K562 (cell line): Measurements from ENCODE around the gene LAMA4. TPM values are rescaled to one million over a fixed set of nuclear protein-coding genes. Genes with fewer than 3 reads are reported as not detected.

Source experiments
- ATAC-seq: fragments of 200-7000 bp; cut with Tn5 transposase; 3 replicates; pipeline ENCODE4 v1.9.1; 2020; ENCODE audit warnings: moderate library complexity
- BruUV-seq: library from RNA; stranded (reverse); fragments of 400-500 nt; replicated peaks from 2 replicates; lab custom pipeline; 2021; lab: Mats Ljungman, UMichigan
- CTCF ChIA-PET: fragments of 300-600 bp; formaldehyde crosslinking; extraction: SDS; loops from one replicate; lab custom pipeline; 2021; ENCODE audit warnings: low intra/inter-chr PET ratio; lab: Yijun Ruan, JAX
- POLR2A ChIA-PET: fragments of 300-600, 350-650 bp; sonication (Branson Sonifier 250); formaldehyde crosslinking; extraction: SDS; loops from one replicate; lab custom pipeline; 2021; ENCODE audit warnings: antibody characterized with exemption, inconsistent platforms; lab: Yijun Ruan, JAX
- DNase-seq, 4 experiments: peaks; one replicate each; pipeline versions ENCODE4 v3.0.0 to v3.0.0-alpha.2; 2011 to 2018; ENCODE audit warnings: low spot score in 3 of 4, mixed read lengths in 3 of 4; ENCODE audit errors: extremely low read depth in 1 of 4
- FAIRE-seq: peaks from 2 replicates; lab custom pipeline; 2011; peaks lifted over from hg19 to GRCh38; lab: Jason Lieb, UNC
- H2AFZ ChIP-seq: 2 replicates; pipeline ENCODE4 v1.6.0; 2011; ENCODE audit warnings: low read depth, low read length, control low read depth, inconsistent platforms
- H3K27ac ChIP-seq: fragments of 200-600 bp; 3 replicates; pipeline ENCODE4 v1.8.0; 2011; ENCODE audit warnings: low read depth, mild to moderate bottlenecking, control low read depth, inconsistent platforms, low read length, moderate library complexity, mixed read lengths; ENCODE audit errors: extremely low read depth
- H3K27me3 ChIP-seq, 2 experiments: fragments of 300-600 bp in 1 of 2; 2 replicates in 1 of 2; 3 replicates in 1 of 2; pipeline versions ENCODE4 v1.6.0 to v1.8.0; 2011; ENCODE audit warnings: inconsistent platforms in 2 of 2, low read length in 2 of 2, mild to moderate bottlenecking in 1 of 2, mixed read lengths in 1 of 2, moderate library complexity in 1 of 2; ENCODE audit not compliant: control insufficient read depth in 2 of 2, insufficient read depth in 2 of 2
- H3K36me3 ChIP-seq: fragments of 300-600 bp; 3 replicates; pipeline ENCODE4 v1.8.0; 2011; ENCODE audit warnings: mild to moderate bottlenecking, low read length, inconsistent platforms; ENCODE audit not compliant: control insufficient read depth, insufficient read depth
- H3K4me1 ChIP-seq, 2 experiments: fragments of 200-600 bp in 1 of 2; replicated peaks in 1 of 2; 2 replicates in 1 of 2; 3 replicates in 1 of 2; pipeline versions ENCODE4 v1.5.1 to v1.8.0; 2011; ENCODE audit warnings: inconsistent platforms in 2 of 2, low read length in 2 of 2, mild to moderate bottlenecking in 1 of 2, mixed read lengths in 1 of 2, moderate library complexity in 1 of 2; ENCODE audit not compliant: control insufficient read depth in 2 of 2, insufficient read depth in 2 of 2
- H3K4me2 ChIP-seq: 2 replicates; pipeline ENCODE4 v1.6.1; 2011; ENCODE audit warnings: low read length, control low read depth, inconsistent platforms, mixed read lengths; ENCODE audit not compliant: insufficient read depth
- H3K4me3 ChIP-seq: fragments of 200-600 bp; sonication (generic), shearing (Covaris generic); 2 replicates; pipeline ENCODE4 v1.5.1; 2016; ENCODE audit warnings: control low read depth, inconsistent platforms
- H3K79me2 ChIP-seq: fragments of 200-600 bp; 3 replicates; pipeline ENCODE4 v1.8.0; 2011; ENCODE audit warnings: low read length, inconsistent platforms; ENCODE audit not compliant: control insufficient read depth, insufficient read depth
- H3K9ac ChIP-seq, 2 experiments: 2 replicates each; pipeline versions ENCODE4 v1.6.0 to v1.6.1; 2011; ENCODE audit warnings: low read depth in 2 of 2, low read length in 2 of 2, control low read depth in 1 of 2, inconsistent platforms in 1 of 2, mild to moderate bottlenecking in 1 of 2, mixed read lengths in 1 of 2; ENCODE audit not compliant: insufficient read depth in 1 of 2
- H3K9me1 ChIP-seq: one replicate; pipeline ENCODE4 v1.6.0; 2011; ENCODE audit warnings: inconsistent platforms, mild to moderate bottlenecking, low read length, moderate library complexity; ENCODE audit not compliant: control insufficient read depth, insufficient read depth
- H3K9me3 ChIP-seq: replicated peaks from 2 replicates; pipeline ENCODE4 v1.5.1; 2011; ENCODE audit warnings: low read depth, low read length, inconsistent platforms; ENCODE audit not compliant: control insufficient read depth, insufficient read depth
- H4K20me1 ChIP-seq: replicated peaks from 2 replicates; pipeline ENCODE4 v1.6.1; 2011; ENCODE audit warnings: low read length, inconsistent platforms, mixed read lengths; ENCODE audit not compliant: control insufficient read depth, insufficient read depth
- C11orf30 ChIP-seq: fragments of 450-650 bp; IDR thresholded peaks from 2 replicates; pipeline ENCODE4 v1.6.1; 2016; ENCODE audit warnings: low read depth, mild to moderate bottlenecking
- HNRNPL ChIP-seq: fragments of 200-400 bp; formaldehyde crosslinking; IDR thresholded peaks from 2 replicates; pipeline ENCODE4 v1.6.1; 2017; ENCODE audit warnings: low read depth, mild to moderate bottlenecking, low read length
- MAFG ChIP-seq: fragments of 450-650 bp; conservative IDR thresholded peaks from 2 replicates; pipeline ENCODE4 v1.6.1; 2016; ENCODE audit warnings: missing genetic modification characterization, missing compliant biosample characterization
- MAFK ChIP-seq: IDR thresholded peaks from 2 replicates; pipeline ENCODE4 v1.6.1; 2011; ENCODE audit warnings: low read length, improper control_type of control experiment
- NKRF ChIP-seq: fragments of 450-650 bp; IDR thresholded peaks from 2 replicates; pipeline ENCODE4 v1.6.1; 2016; ENCODE audit warnings: borderline replicate concordance
- PRPF4 ChIP-seq: fragments of 200-400 bp; formaldehyde crosslinking; IDR thresholded peaks from one replicate; pipeline ENCODE4 v1.6.1; 2017; ENCODE audit warnings: low read length, low read depth, mild to moderate bottlenecking; ENCODE audit not compliant: insufficient read depth, poor library complexity, severe bottlenecking
- ZNF316 ChIP-seq: fragments of 450-650 bp; IDR thresholded peaks from 2 replicates; pipeline ENCODE4 v1.6.1; 2016
- WGBS: fragments of 100-300 bp; shearing (Covaris generic); methylation state at CpG from one replicate; pipeline ENCODE4 v1.1.6; 2016; ENCODE audit warnings: low coverage, mixed read lengths; ENCODE audit not compliant: insufficient coverage; ENCODE audit errors: missing lambda C conversion rate; 5-methylcytosine and 5-hydroxymethylcytosine counted together
- in situ Hi-C: fragments of 300-500 bp; cut with MboI; formaldehyde crosslinking; loops from 4 replicates; pipeline ENCODE4 v1.15.0; 2018; ENCODE audit warnings: inconsistent platforms, mixed read lengths
- intact Hi-C: fragments of 100-400 bp; cut with micrococcal nuclease; formaldehyde crosslinking; loops from 2 replicates; pipeline ENCODE4 v1.14.2; 2022
- polyA plus RNA-seq, 8 experiments: library from polyadenylated mRNA; depleted of rRNA in 4 of 8; stranded (reverse) in 5 of 8; unstranded in 3 of 8; fragments of >200 nt; fragmentation: Nextera tagmentation in 2 of 8; fragmentation: Illumina TruSeq in 1 of 8; extraction: Ambion mirVana in 2 of 8; extraction: Trizol in 1 of 8; gene quantifications; 2 replicates each; pipeline versions ENCODE4 v1.2.1 to v1.2.3, GENCODE V29; 2011 to 2014; ENCODE audit warnings: inconsistent platforms in 1 of 8, missing spikeins in 1 of 8
- total RNA-seq, 7 experiments: library from RNA; depleted of rRNA in 6 of 7; stranded (reverse); fragments of >200 nt in 6 of 7; fragmentation: Illumina TruSeq in 2 of 7; extraction: Trizol in 2 of 7; gene quantifications; 2 replicates each; pipeline versions ENCODE4 v1.2.1 to v1.2.3, GENCODE V29; 2011 to 2021; ENCODE audit warnings: low replicate concordance in 1 of 7

LAMA4 gene
- total and polyA plus RNA-seq, 9 of the 15 experiments (the other 6 are each of a cell fraction or from before 2014, with no cell fraction given): 0.05 to 2.9 (median 0.51) TPM

- Histone ChIP-seq H2AFZ (peak overlapping the region; percentile 48; the same call in 1 of the 2 replicates), H3K27me3 (no peaks in the 10 kb centered on the region), H3K27ac (no peak overlapping the region), H3K9me3 (no peaks in the 10 kb centered on the region), H3K4me3 (no peak overlapping the region), H3K4me1 (no peaks in the 10 kb centered on the region), H3K9me1 (no peaks in the 10 kb centered on the region), H4K20me1 (no peaks in the 10 kb centered on the region), H3K79me2 (no peaks in the 10 kb centered on the region), H3K36me3 (no peaks in the 10 kb centered on the region), H3K9ac (no peak overlapping the region), H3K4me2 (no peak overlapping the region)
- ATAC-seq: peak; percentile 28; the same call in 2 of the 3 replicates
- ChIA-PET CTCF (no interaction called here), POLR2A (no interaction called here)
- DNase-seq: no peak
- WGBS: 14% methylated on average over 4 of the region's 4 CpGs
- intact Hi-C loops (no loop called here), in situ Hi-C loops (no loop called here)
- FAIRE-seq: no peak
- BruUV-seq: no TSS peak
- TF ChIP-seq NKRF (no peak), C11orf30 (peak; percentile 51; the same call in 1 of the 2 replicates), HNRNPL (no peak), PRPF4 (no peak), MAFG (tag) (peak; percentile 83), ZNF316 (peak; percentile 73), MAFK (0 out of 2 replicates have a peak, but pooled peaks have one; percentile 18)
These were observed 97.7 kb downstream of the LAMA4 start for GRCh38 chr6:112156668-112157067.
